ENCODE results near the gene HOXD12. TPM values are rescaled to one million over a fixed set of nuclear protein-coding genes. Genes with fewer than 3 reads are reported as not detected.

HOXD12 gene
- total RNA-seq, 1 experiment from 2014 or later = 0.27 TPM

- ChIA-PET RAD21 (ENCODE audit: low non-redundant PET in 1 of 2, low total read pairs in 2 of 2, uncharacterized antibody in 2 of 2, unreplicated experiment in 2 of 2) (no interaction called here), CTCF (interaction anchor here (0.9 to 1.2 kb wide), 4 partner anchors 398 to 1391 kb away, joined by 3 to 7 read pairs (median 3); no protein-coding TSS in a partner anchor), POLR2A (no interaction called here)
- Histone ChIP-seq H3K4me3 (replicated peaks in 1 of 2; ENCODE audit: low read depth in 1 of 2, low read length in 2 of 2) (no peak overlapping the region), H3K27ac (ENCODE audit: low read depth, low read length) (no peak overlapping the region), H2AFZ (ENCODE audit: low read depth, low read length, poor library complexity, severe bottlenecking) (peak overlapping the region; percentile 52), H4K20me1 (ENCODE audit: insufficient read depth) (no peaks in the 10 kb centered on the region), H3K79me2 (ENCODE audit: insufficient read depth, low read length) (no peaks in the 10 kb centered on the region), H3K9me2 (ENCODE audit: insufficient read depth) (no peaks in the 10 kb centered on the region), H3K4me2 (ENCODE audit: low read length) (peak overlapping the region; percentile 40), H3K9ac (ENCODE audit: low read length) (no peak overlapping the region), H3K27me3 (ENCODE audit: insufficient read depth, low read length) (no peaks in the 10 kb centered on the region), H3K36me3 (ENCODE audit: control insufficient read depth in 1 of 2, insufficient read depth in 2 of 2, low read length in 2 of 2) (no peaks in the 10 kb centered on the region), H3K4me1 (ENCODE audit: control insufficient read depth in 1 of 2, insufficient read depth in 2 of 2, low read length in 2 of 2) (no peaks in the 10 kb centered on the region), H3K9me3 (ENCODE audit: control insufficient read depth in 1 of 2, insufficient read depth in 1 of 2, low read depth in 1 of 2, low read length in 2 of 2) (no peaks in the 10 kb centered on the region)
- no TSS peak for BruUV-seq (replicated peaks)
- ATAC-seq = peak; percentile 90
- DNase-seq (ENCODE audit: low read depth, low spot score) = peak; percentile 22
- intact Hi-C loops (cut with micrococcal nuclease) = loop anchor here (2.0 to 5.0 kb wide), 2 partner anchors 721 to 1051 kb away; no protein-coding TSS in a partner anchor
- TF ChIP-seq MAX (IDR thresholded peaks at IDR 0.05) (no peak), CTCF (IDR thresholded peaks at IDR 0.05 in 2 of 3, conservative IDR thresholded peaks at IDR 0.05 in 1 of 3; ENCODE audit: borderline replicate concordance in 1 of 3, insufficient read depth in 1 of 3, low read depth in 2 of 3, low read length in 2 of 3) (peak; percentile 44 to 67 (median 65); a peak in 5 of 6 replicates), RAD21 (IDR thresholded peaks at IDR 0.05; ENCODE audit: low read depth) (peak; percentile 64)
These were observed 11.3 kb upstream of the HOXD12 start for GRCh38 chr2:176088048-176088936.

Measured in HCT116 (cell line).